SU-DHL-6 (cell line): ENCODE results near the gene KASH5.

ENCODE experiments used
- EZH2phosphoT487 ChIP-seq: fragments of 200-600 bp; sonication (generic), shearing (Covaris generic); conservative IDR thresholded peaks from 2 replicates; pipeline ENCODE4 v1.6.1; 2018; ENCODE audit warnings: mild to moderate bottlenecking, antibody characterized with exemption, low read length, moderate library complexity, mixed read lengths
- TF ChIP-seq, protein P1 (sequence below): fragments of 200-600 bp; sonication (generic); IDR thresholded peaks from one replicate; pipeline ENCODE4 v1.5.1; 2017; ENCODE audit warnings: antibody characterized with exemption, mild to moderate bottlenecking, low read length, moderate library complexity; ENCODE audit not compliant: insufficient read depth, poor library complexity, severe bottlenecking

GRCh38 chr19:49348305-49349189, 39.5 kb upstream of the KASH5 start:
- TF ChIP-seq, protein P1, sequence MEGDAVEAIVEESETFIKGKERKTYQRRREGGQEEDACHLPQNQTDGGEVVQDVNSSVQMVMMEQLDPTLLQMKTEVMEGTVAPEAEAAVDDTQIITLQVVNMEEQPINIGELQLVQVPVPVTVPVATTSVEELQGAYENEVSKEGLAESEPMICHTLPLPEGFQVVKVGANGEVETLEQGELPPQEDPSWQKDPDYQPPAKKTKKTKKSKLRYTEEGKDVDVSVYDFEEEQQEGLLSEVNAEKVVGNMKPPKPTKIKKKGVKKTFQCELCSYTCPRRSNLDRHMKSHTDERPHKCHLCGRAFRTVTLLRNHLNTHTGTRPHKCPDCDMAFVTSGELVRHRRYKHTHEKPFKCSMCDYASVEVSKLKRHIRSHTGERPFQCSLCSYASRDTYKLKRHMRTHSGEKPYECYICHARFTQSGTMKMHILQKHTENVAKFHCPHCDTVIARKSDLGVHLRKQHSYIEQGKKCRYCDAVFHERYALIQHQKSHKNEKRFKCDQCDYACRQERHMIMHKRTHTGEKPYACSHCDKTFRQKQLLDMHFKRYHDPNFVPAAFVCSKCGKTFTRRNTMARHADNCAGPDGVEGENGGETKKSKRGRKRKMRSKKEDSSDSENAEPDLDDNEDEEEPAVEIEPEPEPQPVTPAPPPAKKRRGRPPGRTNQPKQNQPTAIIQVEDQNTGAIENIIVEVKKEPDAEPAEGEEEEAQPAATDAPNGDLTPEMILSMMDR, result no peak
- TF ChIP-seq EZH2phosphoT487, result no peak
